Eye (tissue), 1 donor: ENCODE measurements around the gene RAD51B.

Experiments
- DNase-seq: peaks from one replicate; pipeline ENCODE4 v3.0.0-alpha.2; 2015

The RAD51B gene

DNA sequence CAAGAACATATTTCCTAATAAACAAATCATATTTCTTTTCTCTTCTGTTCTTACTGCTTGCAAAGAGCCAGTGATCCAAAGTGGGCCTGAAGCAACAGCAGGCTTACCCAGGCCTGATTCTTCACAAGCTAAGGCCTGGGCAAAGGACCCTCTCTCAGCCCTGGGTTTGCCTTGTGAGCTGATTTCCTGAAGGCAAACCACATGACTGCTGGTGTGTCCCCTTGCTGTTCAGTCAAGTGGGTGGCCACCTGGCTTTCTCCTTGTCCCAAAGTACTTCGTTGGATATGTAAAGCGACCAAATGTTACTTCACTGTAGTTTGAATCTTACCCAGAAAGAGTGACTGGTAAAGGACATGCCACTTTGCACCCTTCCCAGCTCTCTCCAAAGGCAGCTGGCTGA, 580.4 kb downstream of the RAD51B start:
- no peak for DNase-seq

DNA sequence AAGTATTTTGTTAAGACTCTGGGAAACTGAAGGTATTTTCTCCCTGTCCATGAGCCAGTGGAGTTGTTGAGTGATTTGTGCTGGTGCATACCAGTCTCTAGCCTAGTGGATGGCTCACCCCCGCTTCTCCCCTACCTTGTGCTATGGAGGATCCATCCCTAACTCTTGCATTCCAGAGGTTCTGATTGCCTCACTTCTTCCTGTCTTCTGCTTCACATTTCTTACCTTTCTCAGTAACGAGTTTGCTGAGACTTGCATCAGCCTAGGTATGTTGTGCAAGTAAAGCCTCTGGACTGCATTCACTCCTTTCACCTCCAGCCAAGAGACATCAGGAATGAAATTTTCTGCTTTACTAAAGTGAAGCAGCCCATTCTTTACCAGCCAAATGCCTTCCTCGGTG, 581.7 kb downstream of the RAD51B start:
- no peak for DNase-seq

DNA sequence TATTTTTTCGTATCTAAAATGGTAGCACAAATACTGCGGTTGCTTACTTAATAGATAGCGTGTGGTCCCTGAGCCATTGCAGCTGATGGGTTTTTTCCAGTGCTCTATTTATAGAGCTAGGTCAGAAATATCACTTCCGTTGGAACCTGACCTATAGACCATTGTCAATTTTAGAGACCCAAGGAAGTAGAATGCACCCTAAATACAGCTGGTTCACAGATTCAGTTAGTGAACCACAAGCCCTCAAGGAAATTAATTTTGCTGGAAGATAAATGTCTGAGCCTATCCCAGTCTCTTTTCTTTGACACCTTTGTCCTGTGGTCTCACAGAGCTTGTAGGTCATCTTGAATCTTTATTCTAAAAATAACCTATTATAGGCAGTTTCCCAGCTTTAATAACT, 582.3 kb downstream of the RAD51B start:
- no peak for DNase-seq

DNA sequence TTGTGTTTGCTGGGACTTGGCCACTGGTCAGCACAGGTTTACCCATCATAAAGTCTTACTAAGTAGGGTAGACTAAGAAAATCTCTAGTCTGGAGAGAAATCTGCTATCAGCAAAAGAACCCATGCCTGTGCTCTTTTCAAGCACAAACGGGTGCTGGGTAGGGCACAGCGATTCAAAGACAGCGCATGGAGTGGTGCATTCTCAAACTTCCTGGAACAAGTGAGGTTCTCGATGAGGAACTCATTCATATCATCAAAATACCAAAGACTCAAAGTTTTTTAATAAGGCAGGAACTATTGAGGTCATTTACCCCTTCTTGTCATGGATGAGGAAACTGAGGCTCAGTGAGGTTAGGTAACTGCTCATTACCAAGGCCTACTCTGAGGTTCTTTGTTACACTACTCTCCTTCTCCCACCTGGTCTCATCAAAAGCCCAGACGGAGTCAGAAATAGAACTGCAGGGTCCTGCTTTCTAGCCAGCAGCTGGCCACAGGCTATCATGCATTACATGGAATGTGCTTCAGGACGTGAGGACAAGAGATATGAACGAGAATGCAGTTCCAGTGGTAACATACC, 583.0 kb downstream of the RAD51B start:
- no peak for DNase-seq

DNA sequence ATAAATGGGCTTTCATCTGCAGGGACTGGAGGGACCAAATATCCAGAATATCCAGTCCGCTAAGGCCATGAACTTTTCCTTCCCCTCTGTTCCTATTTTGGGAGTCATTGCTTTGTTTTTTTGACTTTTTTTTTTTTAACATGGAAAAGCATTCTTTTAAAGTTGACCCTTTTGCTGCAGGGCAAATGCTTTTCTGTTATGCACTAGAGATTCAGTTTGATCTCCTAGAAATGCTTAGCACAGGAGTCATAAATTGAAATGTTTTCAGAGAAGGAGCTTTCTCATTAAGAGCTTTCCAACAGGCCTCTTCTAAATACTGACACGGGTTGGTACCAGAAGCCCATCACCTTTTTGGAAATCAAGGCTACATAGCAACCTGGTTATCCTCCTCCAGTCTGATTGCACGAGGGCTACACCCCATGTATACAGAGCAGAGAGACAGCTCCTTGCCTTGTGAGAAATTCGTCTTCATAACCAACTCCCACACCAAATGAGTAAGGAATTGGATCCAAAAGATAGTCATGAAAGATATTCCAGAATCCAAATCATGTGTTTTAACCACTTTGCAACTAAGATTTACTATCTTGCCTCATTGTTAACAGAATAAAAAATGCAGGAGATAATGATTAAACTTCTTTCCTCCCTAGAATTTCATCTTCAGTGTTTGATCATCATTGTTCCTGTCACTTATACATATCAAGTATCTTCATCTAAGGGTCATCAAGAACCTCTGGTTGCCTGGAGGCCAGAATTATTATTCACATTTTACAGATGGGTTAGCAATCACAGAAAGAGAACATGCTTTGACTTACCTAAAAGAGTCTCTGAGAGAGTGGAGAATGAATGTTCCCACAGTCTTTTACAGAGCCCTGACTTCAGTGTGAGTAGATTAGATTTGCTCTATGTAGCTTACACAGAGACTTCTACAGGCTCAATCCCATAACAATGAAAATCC, 583.9 kb downstream of the RAD51B start:
- DNase-seq = no peak

DNA sequence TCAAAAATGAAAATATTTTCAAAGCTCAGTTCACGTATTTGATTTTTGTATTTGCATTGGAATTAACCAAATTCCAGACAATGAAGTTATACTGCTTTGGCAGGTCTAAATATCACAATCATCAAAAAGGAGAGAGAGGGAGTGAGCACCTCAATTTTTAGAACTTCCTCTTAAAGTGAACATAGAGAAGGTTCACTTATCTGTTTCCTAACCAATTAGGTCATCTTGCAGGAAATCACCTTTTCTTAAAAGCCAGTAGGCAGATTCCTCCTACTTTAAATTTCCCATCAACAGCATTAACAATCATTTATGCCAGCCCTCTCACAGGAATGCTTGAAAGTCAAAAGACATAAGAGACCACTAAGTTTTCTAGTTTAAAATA, 584.6 kb downstream of the RAD51B start:
- no peak for DNase-seq

DNA sequence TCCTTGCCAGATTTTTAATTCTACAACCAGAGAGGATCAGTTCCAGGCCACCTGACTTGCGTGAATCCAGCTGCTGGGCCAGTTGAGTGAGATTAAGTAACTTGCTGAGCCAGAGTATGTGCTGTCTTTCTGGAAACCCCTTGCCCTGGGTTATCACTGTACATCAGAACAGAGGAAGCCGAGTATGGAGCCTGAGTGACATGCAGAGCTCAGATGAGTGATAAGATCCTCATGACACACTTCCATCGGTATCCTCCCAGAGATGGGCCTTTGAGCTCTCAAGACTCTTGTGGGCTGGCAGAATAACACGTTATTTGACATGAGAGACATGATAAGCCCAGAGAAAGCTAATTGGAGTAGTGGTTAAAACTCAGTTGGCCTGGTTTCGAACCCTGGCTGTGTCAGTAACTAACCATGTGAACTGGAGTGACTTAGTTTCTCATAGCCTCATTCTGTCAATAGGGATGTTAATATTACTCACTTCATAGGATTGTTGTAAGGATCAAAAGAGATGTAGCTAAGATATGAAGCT, 585.1 kb downstream of the RAD51B start:
- no peak for DNase-seq

DNA sequence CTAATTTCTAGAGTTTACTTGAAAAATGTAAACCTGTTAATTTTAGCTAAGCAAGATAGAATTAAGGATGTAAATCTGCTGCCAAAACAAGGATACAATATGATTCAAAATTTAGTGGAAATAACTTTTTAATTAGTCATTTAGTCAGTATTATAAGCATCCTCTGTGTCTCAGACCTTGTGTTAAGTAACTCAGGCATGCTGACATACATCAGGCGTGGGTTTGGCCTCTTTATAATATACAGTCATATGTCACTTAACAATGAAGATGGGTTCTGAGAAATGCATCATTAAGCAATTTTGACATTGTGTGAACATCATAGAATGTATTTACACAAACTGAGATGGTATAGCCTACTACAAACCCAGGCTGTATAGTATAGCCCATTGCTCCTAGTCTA, 586.4 kb downstream of the RAD51B start:
- no peak for DNase-seq

DNA sequence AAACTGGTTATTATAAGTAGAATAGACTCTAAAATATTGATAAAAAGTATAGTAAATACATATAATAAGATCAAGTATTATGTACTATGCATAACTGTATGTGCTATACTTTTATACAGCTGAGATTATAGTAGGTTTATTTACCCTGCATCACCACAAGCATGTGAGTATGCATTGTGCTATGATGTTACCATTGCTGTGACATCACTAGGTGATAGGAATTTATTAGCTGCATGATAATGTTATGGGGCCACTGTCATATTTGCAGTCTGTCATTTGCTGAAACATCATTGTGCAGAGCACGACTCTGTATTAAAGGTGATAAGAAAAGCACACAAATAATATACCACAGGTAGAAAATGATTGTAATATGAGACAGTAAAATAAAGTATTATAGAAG, 587.7 kb downstream of the RAD51B start:
- DNase-seq = no peak

DNA sequence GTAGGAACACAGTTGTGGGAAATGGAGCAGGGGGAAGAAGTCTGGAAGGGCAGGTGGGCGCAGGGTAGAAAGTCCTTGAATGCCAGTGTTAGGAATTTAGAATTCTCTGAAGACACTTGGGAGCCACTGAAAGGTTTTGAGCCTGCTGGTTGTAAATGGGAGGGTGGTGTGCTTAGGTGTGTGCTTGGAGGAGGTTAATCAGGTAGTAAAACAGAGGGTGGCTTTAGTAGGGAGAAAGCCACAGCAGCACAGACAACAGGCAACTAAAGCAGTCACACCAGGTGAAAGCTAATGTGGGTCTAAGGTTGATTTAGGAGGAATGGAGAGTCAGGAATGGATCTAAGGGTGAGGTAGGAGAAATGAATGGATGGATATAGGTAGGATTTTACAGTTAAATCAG, 588.2 kb downstream of the RAD51B start:
- no peak for DNase-seq

DNA sequence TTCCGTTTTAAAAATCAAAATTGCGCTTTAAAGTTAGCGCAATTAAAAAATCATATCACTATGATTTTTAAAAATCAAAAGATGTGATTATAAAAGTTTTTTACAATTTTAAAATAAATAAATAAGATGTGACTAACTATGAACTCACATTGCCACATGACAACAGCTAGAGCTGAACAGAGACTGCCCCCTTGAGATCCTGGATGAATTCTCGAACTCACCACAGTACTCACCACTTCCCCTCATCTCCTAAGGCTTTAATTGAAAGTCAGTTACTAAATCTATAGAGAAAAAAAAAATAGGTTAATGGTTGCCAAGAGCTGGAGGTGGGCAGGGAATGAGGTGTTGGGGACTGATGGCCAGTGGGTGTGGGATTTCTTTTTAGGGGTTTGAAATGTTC, 589.1 kb downstream of the RAD51B start:
- no peak for DNase-seq

DNA sequence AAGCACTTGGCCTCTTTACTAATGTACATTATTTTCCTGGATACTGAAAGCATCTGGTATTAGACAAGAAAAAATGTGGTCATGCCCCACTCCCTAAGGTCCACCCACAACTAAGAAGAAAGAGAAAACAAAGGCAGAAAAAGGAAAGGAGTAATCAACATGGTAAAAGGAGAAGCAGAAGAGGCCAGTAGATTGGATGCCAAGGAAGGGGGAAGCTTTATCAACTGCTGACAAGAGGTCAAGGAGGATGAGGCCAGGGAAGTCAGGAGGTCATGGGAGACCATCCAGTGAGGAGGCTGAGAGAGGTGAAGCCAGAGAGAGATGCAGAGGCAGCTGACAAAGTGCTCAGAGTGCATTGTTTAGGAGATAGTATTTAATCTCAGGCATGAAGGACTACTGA, 589.8 kb downstream of the RAD51B start:
- no peak for DNase-seq

DNA sequence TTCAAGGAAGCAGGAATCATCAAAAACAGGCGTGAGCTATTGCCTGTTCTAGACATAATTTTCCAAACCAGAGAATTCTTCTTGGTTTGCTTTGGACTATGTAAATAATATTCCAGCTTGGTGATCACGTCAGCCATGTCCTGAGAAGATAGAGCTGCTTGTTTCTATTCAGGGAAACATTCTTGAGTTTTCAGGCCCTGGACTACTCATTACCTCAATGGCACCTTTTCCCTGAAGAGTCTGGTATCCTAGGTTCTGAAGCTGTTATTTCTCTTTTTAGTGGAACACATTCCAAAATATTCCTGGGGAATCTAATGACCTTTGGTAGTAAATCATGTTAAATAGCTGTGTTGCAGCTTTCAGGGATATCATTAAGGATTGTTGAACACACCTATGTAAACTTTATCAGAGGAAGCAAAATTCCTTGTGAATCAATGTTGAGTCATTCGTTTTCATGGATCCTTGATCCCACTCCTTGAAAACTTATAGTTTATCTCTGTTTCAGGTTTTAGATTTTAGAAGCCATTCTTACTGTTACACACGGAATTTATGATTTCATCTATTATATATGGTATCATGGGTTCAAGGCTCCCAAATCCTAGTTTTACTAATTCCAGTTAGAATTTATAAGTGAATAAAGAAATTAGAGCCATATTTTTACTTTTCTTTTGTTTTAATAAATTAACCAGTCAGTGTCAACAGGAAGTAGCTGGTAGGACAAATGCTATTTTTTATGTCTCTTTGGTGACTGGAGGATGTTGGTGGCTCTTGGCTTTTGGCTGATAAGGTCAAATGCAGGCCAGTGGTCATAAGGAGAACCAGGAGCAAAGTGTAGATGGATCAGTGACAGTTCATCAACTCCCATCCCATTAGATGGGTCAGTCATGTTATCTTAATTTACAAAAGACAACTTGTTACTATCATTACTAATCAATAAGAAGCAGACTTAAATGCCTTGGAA, 593.2 kb downstream of the RAD51B start:
- no peak for DNase-seq

DNA sequence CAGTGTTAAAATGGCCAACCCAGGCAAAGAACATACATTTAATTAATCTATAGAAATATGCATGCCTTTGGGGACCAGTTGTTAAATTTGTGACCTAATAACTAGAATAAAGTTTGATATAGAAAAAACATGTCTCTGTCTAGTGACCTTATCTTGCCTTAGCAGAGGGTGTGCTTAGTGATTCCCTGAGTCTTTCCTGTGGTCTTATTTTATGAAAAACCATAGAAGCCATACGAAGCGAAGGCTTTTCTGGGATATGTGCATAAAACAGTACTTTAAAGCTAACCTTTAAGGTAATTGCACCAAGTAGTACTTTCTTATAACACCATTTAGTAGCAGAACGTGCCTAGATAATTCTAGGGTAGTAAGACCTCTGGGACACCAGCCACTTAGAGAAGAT, 593.9 kb downstream of the RAD51B start:
- no peak for DNase-seq

DNA sequence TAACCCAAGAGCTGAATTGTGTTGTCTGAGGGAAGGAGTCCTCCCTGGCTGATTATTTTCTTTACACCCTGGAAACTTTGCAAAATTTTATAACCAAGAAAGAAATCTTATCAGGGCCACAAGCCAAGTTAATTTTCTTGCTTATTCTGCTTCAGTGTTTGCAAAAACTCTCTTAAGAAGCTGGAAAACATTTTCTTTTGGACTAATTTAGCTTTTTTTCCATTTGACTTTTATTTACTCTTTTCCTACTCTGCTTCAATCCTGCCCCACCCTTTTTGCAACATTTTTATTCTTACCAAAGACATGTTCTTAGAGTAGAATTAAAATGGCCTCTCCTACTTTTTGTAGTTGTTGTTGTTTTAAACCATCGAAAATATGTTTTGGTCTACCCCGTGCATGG, 594.5 kb downstream of the RAD51B start:
- no peak for DNase-seq

DNA sequence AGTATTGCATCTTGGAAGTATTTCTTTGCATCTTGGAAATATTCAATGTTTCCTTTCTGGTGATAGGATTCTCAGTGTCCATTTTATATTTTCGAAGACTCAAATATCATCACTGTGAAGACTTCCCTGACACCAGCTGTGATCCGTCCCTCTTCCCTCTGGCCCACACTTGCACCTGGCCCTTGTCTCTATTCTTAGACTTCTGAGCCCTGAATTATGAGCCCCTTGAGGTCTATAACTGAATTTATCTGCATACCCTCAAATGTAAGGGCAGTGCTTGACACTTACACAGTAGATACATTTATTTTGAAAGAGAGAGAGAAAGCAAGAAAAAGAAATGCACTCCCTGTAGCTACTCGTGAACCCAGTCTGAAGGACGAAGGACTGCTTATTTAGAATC, 596.6 kb downstream of the RAD51B start:
- no peak for DNase-seq

DNA sequence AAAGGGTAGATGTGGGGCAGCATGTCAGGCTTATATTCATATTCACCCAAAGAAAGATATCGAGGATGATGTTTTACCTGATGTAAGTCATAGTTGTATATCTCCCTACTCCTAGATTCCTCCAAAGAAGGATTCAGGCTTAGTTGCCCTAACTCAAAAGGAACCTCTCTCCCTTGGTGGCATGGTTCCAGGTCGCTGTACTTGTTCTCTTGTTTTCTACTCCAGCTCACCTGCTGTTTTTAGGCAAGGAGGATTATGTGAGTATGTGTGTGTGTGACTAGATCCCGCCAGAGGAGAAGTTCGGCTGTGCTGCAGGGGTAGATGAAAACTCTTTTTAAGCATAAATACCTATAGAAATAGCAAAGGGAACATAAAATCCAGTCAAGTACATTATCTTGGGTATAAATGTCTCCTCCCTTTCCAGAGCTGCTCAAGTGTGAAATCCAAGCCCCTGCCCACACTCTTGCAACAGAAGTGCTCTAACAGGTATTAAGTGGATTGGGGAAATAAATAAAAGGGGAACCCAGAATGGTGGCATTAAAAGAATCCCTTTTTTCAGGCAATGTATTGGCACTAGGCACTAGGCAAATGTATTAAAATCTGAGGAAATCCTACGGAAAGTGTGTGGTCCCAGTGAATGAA, 597.6 kb downstream of the RAD51B start:
- DNase-seq = no peak

DNA sequence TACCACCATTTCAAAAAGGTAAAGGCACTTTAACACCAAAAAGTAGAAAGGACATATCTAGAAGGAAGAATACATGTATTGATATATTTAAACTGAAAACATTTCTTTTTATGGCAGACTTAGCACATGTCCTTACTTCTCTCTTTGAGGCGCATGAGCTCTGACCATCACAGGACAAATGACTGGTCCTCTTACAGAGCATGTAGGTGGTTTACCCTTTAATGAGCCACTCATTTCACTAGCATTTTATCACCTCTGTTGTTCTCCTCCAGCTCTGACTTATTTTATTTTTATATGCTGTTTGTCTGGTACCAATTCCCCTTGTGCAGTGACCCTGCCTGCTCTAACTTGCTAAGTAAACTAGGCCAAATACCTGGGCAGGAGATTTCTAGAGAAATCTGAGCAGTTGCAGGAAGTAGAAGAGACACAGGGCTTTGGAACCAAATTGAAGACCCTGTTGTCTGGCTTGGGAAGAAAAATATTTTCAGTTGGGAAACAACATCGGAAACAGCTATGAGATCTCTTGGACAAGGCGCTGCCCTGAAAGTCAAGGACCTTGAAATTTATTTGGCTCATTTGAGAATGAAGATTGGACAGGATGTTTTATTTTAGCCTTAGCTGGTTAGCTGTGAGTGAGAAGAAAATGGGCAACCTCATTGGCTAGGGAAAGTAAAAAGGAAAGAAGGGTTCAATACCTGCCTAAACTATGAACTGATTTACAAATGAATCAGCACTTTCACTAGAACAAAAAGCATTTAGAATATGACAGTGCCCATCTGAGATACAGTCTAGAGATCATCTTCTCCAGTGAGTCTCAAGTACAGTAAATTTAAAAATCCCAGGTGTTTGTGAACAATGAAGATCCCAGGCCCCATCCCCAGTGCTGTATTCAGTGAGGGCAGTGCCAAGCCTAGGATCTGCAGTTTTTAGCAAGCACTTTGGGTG, 598.9 kb downstream of the RAD51B start:
- DNase-seq = no peak

DNA sequence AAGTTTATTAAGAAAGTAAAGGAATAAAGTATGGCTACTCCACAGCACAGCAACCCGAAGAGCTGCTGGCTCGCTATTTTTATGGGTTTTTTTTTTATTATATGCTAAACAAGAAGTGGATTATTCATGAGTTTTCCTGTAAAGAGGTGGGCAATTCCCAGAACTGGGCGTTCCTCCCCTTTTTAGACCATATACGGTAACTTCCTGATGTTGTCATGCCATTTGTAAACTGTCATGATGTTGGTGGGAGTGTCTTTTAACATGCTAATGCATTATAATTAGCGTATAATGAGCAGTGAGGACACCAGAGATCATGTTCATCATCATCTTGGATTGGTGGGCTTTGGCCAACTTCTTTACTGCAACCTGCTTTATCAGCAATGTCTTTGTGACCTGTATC, 600.8 kb downstream of the RAD51B start:
- DNase-seq = no peak

DNA sequence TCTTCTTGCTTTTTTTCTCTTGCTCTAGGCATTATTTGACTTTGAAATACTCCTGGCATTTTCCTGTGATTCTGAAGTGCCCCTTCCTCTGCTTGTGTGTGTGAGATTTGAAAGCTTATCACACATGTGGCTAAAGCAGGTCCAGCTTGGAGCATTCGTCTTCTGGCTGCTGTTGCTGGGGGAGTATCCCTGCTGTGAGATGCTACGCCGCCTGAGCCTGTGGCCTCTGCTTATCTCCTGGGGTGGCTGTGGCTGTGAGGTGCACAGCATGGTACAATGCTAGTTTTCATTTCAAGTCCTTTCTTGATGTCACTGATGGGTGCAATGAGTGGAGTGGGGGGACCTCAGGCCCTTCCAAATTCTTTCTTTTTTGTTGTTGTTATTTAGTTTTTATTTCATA, 601.5 kb downstream of the RAD51B start:
- DNase-seq = no peak

DNA sequence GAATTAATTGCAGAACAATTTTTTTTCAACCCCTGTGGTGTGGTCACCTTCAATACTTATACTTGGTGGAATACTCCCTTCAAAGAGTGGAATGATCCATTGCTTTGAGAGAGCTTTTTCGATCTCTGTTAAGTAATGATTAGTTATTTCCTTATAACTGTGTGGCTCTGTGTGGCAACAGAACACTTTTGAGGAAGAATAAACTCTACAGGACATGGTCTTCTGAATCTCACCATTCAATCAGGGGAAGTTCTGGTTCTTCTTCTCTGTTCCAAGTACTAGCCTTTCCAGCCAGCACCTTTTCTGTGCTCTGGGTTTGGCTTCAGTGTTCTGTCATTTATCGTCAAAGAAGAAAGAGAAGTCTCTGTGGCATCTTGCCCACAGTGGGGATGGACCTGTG, 604.1 kb downstream of the RAD51B start:
- no peak for DNase-seq
